IPS-18c (cell line): ENCODE measurements around the gene BTNL3.
"Not testable (repeated sequence)": the region's sequence is repeated elsewhere in the genome, so short reads cannot be mapped to it uniquely, and the experiment has no call there.

Source experiments
- H3K4me3 ChIP-seq: 2 replicates; pipeline ENCODE4 v1.7.0; 2013; ENCODE audit warnings: low read depth, mild to moderate bottlenecking, low read length, moderate library complexity; ENCODE audit not compliant: insufficient read depth
- H3K9me3 ChIP-seq: one replicate; pipeline ENCODE4 v1.6.1; 2013; ENCODE audit warnings: mild to moderate bottlenecking, low read length, moderate library complexity; ENCODE audit not compliant: control insufficient read depth, insufficient read depth

The BTNL3 gene

DNA sequence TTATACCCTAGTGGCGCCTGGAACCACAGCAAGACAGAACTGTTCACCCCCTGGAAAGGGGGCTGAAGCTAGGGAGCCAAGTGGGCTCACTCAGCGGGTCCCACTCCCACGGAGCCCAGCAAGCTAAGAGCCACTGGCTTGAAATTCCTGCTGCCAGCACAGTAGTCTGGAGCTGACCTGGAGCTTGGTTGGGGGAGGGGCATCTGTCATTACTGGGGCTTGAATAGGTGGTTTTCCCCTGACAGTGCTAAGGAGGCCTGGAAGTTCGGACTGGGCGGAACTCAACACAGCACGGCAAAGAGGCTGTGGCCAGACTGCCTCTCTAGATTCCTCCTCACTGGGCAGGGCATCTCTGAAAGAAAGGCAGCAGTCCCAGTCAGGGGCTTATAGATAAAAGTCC lies 19.5 kb downstream of the BTNL3 start:
- H3K4me3 ChIP-seq, result no peak overlapping the region
- no peaks in the 10 kb centered on the region for H3K9me3 ChIP-seq

DNA sequence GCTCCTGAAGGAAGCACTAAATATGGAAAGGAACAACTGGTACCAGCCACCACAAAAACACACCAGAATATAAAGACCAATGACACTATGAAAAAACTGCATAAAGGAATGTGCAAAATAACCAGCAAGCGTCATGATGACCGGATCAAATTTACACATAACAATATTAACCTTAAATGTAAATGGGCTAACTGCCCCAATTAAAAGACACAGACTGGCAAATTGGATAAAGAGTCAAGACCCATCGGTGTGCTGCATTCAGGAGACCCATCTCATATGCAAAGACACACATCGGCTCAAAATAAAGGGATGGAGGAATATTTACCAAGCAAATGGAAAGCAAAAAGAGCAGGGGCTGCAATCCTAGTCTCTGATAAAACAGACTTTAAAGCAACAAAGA lies 21.4 kb downstream of the BTNL3 start:
- H3K4me3 ChIP-seq, H3K9me3 ChIP-seq: not testable (repeated sequence)

DNA sequence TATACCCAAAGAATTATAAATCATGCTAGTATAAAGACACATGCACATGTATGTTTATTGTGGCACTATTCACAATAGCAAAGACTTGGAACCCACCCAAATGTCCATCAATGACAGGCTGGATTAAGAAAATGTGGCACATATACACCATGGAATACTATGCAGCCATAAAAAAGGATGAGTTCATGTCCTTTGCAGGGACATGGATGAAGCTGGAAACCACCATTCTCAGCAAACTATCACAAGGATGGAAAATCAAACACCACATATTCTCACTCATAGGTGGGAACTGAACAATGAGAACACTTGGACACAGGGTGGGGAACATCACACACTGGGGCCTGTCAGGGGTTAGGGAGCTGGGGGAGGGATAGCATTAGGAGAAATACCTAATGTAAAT lies 26.0 kb downstream of the BTNL3 start:
- H3K9me3 ChIP-seq, H3K4me3 ChIP-seq: not testable (repeated sequence)

DNA sequence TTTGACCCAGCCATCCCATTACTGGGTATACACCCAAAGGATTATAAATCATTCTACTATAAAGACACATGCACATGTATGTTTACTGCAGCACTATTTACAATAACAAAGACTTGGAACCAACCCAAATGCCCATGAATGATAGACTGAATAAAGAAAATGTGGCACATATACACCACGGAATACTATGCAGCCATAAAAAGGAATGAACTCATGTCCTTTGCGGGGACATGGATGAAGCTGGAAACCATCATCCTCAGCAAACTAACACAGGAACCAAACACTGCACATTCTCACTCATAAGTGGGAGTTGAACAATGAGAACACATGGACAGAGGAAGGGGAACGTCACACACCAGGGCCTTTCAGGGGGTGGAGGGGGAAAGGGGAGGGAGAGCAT lies 28.8 kb downstream of the BTNL3 start:
- not testable (repeated sequence) for H3K9me3 ChIP-seq, H3K4me3 ChIP-seq

DNA sequence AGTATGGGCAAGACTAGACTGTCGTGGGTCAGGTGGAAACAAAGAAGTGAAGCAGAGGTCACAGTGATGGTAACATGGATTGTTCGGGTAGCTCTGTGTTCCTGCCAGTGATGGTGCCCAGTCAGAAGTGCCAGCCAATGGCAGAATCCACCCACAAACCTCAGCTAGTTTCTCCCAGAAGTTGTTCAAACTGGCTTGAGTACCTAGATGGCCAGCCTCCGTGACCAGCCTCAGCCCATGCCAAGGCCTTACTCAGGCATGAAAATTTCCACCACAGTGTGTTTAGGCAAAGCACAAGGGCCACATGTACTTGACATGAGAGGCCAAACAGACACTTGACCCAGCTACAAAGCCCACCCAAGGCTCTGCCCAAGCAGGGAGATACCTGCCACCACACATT lies 32.0 kb downstream of the BTNL3 start:
- Histone ChIP-seq H3K9me3 (no peaks in the 10 kb centered on the region), H3K4me3 (no peak overlapping the region)

DNA sequence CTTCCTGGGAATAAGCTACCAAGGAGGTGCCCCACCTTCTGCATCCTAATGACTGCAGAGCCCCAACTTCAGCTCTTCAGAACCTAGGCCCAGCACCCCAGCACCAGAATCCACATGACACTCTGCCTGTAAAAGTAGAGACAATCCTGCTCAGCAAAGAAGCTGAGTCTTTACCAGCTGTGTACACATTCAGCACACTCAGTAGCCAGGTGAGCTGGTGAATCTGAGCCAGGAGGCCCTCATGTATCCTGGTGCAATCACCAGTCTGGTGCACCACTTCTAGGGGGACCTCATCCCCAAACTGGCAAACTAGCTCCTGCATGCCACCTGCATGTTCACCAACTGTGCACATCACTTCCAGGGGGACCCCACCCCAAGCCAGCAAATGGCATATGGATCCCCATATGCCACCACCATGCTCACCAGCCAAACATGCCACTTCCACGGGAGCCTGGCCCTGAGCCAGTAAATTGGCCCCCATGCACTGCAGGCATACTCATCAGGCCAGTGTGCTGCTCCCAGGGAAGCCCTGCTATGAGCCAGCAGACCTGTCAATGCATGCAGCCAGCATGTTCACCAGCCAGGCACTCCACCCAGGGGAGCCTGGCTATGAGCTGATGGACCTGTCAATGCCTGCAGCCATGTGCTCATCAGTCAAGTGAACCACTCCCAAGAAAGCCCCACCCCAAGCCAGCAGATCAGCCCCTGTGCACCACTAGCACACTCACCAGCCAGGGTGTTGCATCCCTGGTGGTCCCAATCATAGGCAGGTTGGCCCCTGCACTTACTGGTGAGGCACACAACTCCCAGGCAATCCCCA lies 35.8 kb downstream of the BTNL3 start:
- H3K4me3 ChIP-seq, result no peak overlapping the region
- H3K9me3 ChIP-seq, result no peaks in the 10 kb centered on the region

DNA sequence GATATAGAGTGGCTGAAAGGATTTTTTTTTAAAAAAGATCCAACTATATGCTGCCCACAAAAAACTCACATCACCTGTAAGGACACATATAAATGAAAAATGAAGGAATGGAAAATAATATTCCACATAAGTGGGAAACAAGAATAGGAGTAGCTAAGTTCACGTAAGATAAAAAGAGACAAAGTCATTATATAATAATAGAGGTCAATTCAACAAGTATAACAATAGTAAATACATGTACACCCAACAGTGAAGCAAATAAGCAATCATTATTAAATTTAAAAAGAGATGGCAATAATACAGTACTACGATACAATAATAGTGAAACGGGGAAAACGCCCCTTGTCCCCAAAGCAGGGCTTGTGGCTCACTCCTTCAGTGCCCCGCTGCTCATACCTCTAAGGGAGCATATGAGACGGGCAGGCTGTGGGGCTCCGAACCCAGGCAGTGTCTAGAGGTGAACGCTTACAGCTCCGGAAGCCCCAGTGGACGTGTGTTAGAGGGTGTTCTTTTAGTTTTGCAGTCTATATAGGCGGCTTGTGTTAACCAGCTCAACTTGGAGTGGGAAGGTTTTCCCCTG lies 38.9 kb downstream of the BTNL3 start:
- H3K4me3 ChIP-seq, result peak overlapping the region; percentile 44
- no peaks in the 10 kb centered on the region for H3K9me3 ChIP-seq

DNA sequence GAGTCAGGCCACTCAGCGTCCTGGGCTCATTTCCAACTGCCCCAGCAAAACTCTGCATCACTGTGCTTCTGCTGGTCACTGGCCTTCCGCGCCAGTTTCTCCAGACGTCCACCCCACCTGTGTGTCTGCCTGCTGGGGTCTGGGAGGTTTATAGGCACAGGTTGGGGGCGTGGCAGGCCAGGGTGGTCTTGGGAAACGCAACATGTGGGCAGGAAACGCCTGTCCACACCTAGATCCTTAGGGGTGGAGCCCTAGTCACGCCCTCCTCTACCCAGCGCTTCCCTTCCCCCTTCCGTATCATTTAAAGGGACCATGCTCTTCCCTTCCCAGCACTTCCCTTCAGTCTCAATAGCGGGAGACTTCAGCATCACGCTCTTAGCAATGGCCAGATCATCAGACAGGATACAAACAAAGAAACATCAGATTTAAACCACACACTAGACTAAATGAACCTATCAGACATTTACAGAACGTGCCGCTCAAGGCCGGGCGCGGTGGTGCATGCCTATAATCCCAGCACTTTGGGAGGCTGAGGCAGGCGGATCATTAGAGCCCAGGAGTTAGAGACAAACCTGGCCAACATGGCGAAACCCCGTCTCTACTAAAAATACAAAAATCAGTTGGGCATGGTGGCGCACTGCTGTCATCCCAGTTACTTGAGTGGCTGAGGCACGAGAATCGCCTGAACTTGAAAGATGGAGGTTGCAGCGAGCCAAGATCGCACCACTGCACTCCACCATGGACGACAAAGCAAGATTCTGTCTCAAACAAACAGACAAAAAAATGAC lies 39.6 kb downstream of the BTNL3 start:
- Histone ChIP-seq H3K9me3 (no peaks in the 10 kb centered on the region), H3K4me3 (peak overlapping the region; percentile 44)

DNA sequence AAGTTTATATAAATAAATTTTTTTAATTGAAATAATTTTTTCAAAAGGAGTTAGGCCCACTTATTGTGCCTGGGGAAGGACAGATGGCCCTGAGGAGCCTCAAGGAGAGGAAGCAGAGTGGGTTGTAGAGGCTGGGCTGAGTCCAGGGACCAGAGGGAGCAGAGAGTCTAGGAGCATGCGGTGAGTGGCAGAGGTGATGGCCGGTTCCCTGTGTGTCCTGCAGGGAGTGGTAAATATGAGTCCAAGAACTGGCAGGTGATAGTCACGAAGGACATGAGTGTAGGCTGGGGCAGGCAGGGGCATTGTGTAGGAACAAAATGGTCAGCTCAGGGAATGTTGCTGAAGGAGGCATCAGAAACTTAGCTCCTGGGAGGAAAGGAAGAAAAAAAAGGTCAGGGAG lies 43.1 kb downstream of the BTNL3 start:
- no peaks in the 10 kb centered on the region for H3K9me3 ChIP-seq
- no peak overlapping the region for H3K4me3 ChIP-seq

DNA sequence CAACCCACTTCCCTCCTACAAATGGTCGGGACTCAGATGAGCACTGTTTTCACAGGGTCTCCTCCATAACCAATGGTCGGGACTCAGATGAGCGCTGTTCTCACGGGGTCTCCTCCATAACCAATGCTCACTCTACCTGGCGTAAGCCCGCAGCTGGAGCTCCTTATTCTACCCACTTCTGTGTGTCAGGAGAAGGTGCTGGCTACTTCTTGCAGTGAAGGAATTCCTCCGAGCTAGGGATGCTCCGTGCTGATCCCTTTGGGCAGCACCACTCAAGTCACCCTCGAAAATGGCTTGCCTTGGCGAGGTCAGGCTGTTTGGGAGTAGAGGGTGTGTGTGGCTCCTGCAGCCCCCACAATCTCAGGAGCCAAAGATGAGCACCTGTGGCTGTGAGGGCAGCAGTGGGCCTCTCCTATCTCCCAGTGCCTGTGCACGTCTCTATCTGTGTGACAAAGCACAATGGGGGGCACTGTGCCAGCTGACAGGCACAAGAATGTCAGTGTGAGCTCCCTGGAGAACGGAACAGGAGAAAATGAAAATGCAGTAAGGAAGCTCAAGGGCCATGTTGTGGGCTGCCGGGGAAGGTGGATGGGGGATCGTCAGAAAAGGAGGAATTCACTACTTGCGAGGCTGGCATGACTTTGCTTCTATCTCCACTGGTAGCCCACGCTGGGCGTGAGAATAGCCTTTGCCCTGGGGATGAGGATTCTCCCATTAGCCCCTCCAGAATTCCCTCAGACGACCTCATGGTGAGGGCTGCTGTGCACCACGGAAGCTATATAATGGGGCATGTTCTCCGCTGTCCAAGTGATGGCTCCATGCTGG lies 47.6 kb downstream of the BTNL3 start:
- Histone ChIP-seq H3K9me3 (no peaks in the 10 kb centered on the region), H3K4me3 (no peak overlapping the region)

DNA sequence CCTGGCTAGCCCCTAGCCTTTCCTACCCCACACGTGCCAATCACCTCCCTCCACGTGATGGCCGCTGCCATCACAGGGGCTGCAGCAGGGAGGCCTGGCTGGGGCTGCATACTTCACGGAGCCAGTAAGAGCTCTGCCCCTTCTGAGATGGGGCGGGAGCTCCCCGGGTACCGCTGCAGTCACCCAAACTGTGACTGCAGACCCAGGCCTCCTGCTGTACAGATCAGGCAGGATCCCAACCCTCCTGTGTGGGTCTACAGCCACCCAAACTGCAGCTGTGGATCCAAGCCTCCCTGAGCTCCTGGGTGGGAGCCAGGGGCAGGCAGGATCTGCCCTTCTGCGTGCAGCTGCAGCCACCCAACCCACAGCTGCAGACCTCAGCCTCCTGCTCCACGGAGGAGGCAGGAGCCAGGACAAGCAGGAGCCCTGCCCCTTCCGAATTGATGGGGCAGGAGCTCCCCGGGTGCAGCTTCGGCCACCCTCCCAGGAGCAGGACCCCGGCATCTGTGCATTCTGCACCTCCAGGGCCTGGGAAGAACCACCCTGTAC lies 48.2 kb downstream of the BTNL3 start:
- no peak overlapping the region for H3K4me3 ChIP-seq
- H3K9me3 ChIP-seq, result no peaks in the 10 kb centered on the region

DNA sequence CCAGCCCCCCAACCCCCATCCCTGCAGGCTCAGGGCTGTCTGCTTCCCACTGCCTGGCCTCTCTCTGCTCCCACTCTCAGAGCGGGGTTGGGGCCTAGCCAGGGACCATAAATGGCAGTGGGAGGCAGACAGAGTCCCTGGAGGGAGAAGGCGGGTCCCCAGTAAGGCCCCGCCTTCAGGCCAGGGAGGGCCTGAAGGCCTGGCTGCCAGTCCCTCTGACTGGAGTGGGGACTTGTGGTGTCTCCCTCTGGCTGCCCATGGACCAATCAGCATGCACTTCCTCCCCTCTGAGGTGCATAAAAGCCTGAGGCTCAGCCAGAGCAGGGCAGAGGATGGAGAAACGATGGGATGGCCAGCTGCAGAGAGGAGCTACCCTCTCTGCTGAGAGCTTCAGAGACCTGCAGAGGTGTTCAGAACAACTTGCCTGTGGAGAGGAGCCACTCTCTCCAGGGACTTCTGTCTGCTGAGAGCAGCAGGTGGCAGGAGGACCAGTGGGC lies 48.8 kb downstream of the BTNL3 start:
- Histone ChIP-seq H3K9me3 (no peaks in the 10 kb centered on the region), H3K4me3 (no peak overlapping the region)

DNA sequence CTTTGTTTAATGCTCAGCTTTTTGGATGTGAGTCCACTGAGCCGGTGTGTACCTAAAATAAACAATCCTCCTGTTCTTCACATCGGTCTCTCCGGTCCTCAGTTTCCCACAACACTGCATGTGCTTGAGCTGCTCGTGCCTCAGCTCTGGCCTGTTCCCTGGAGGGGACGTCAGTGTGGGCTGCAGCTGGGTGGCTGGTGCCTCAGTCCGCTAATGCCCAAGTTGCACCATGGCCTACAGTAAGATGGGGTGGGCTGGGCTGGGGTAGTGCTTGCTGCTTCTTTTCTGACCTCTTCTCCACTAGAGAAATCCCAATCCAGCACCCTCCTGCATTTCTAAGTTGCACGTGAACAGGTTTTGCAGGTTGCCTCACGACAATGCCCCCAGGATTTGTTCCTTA lies 50.8 kb downstream of the BTNL3 start:
- Histone ChIP-seq H3K9me3 (no peaks in the 10 kb centered on the region), H3K4me3 (no peak overlapping the region)

DNA sequence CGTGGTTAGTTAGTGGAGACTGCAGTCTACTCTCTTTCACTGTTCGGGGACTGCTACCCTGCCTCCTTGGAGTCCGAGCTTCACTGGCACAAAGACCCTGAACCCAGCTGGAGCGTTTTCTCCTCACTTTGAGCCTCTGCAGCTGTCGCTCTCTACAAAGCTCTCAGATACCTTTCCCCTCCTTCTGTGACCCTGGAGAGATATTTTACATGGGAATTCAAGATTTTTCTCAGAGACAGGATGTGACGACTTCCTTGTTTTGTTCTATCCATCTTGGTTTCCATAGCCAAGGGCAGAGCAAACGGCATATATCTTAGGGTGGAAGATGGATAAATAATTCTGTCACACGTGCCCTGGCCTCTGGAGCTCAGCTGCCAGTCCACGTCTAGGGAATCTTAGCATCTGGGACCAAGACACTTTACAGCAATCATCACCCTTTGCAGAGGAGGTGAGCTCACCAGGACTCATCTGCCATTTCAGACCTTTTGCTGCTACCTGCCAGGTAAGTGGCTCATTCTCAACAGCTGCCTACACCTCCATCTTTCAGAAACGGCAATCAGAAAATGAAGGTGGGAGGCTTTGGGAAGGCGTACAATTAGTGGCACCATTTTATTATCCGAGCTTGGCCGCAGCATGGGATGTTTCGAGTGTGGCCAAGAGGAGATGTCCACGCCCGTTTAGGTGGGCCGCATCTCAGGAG lies 51.4 kb downstream of the BTNL3 start, which contains the start of gene BTNL9:
Gene BTNL9 (plus strand): TSS at position 336 of the 700 bp plus-strand sequence. CDS start 5,224 bp downstream, outside the sequence.
- H3K4me3 ChIP-seq, result no peak within 1 kb of the TSS
- H3K9me3 ChIP-seq, result no peaks in the 10 kb centered on the region

DNA sequence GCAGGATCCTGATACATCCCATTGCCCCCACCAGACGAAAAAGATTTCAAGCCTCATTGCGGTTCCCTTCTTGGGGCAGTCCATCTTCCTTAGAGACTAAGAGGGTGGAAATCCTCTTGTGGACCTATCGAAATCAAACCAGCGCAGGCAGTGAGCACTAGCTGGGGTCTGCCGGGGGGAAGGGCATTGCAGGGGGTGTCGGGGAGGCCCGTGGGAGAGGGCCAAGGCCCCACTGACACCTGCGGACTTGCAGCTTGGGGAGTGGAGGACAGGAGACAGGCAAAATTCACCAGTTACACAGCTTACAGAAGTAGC lies 51.9 kb downstream of the BTNL3 start:
- no peaks in the 10 kb centered on the region for H3K9me3 ChIP-seq
- no peak overlapping the region for H3K4me3 ChIP-seq

DNA sequence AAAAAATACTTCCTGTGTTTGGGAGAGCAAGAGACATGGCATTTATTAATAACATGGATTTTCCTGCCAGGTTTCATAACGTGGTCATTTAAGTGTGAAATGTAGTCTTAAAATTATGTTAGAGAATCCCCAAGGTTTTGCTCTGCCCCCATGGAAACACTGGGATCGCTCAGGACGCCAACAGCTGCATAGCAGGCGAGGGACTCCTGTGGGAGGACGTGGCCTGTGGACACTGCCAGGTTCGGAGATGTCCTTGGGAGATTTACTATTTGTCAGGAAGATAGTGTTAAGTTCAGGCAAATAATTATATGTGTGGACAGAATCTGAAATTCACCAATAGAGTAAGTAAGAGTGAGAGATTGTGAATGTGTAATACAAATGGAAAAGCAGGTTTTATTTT lies 52.4 kb downstream of the BTNL3 start:
- no peaks in the 10 kb centered on the region for H3K9me3 ChIP-seq
- no peak overlapping the region for H3K4me3 ChIP-seq
